Measurements from ENCODE around the gene KPNA3. TPM values are rescaled to one million over a fixed set of nuclear protein-coding genes. Genes with fewer than 3 reads are reported as not detected.
A peak's percentile ranks its signal among the peaks of the same experiment; 100 is the strongest.

KPNA3 gene, protein sequence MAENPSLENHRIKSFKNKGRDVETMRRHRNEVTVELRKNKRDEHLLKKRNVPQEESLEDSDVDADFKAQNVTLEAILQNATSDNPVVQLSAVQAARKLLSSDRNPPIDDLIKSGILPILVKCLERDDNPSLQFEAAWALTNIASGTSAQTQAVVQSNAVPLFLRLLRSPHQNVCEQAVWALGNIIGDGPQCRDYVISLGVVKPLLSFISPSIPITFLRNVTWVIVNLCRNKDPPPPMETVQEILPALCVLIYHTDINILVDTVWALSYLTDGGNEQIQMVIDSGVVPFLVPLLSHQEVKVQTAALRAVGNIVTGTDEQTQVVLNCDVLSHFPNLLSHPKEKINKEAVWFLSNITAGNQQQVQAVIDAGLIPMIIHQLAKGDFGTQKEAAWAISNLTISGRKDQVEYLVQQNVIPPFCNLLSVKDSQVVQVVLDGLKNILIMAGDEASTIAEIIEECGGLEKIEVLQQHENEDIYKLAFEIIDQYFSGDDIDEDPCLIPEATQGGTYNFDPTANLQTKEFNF
- 48.7 and 49.7 TPM in 2 replicates for total RNA-seq (2021)
- long read RNA-seq, full-length matches to known transcripts = 337 of 370 reads
- long read RNA-seq, partial matches to known transcripts = 11 of 370 reads
- long read RNA-seq, other reads (novel, unspliced or antisense) = 22 of 370 reads

- Histone ChIP-seq H2AFZ (ENCODE audit: low read length) (peak within 1 kb of the TSS; percentile 67), H3K14ac (ENCODE audit: insufficient read depth, low read length) (peak within 1 kb of the TSS; percentile 79), H3K18ac (ENCODE audit: insufficient read length, low read depth, low read length) (peak within 1 kb of the TSS; percentile 64), H3K4me2 (ENCODE audit: insufficient read depth, insufficient read length, low read length) (peak within 1 kb of the TSS; percentile 95), H2BK120ac (ENCODE audit: low read depth, low read length, poor library complexity, severe bottlenecking) (no peak within 1 kb of the TSS), H3K4ac (ENCODE audit: low read depth, low read length) (no peak within 1 kb of the TSS), H2BK12ac (ENCODE audit: insufficient read length, low read depth, low read length) (no peak within 1 kb of the TSS), H3K27me3 (ENCODE audit: insufficient read depth, low read length) (no peaks in the 10 kb centered on the region), H3K23me2 (ENCODE audit: insufficient read length, low read depth, low read length, poor library complexity, severe bottlenecking) (peaks cover 11% of the 10 kb centered on the region), H3K79me2 (ENCODE audit: insufficient read depth, low read length) (peaks cover 16% of the 10 kb centered on the region; the same call in 1 of the 2 replicates), H3K79me1 (ENCODE audit: insufficient read depth, low read depth, low read length, poor library complexity, severe bottlenecking) (no peaks in the 10 kb centered on the region), H2AK5ac (ENCODE audit: insufficient read length, low read length) (no peak within 1 kb of the TSS), H4K91ac (ENCODE audit: insufficient read length, low read depth, low read length) (no peak within 1 kb of the TSS), H2BK15ac (ENCODE audit: low read depth, low read length) (no peak within 1 kb of the TSS), H3K23ac (ENCODE audit: insufficient read length, low read depth, low read length) (no peak within 1 kb of the TSS), H3T11ph (ENCODE audit: low read length) (no peak within 1 kb of the TSS), H2BK20ac (ENCODE audit: low read depth, low read length, poor library complexity, severe bottlenecking) (no peak within 1 kb of the TSS), H4K8ac (replicated peaks; ENCODE audit: insufficient read length, low read depth, low read length) (no peak within 1 kb of the TSS), H3K56ac (ENCODE audit: insufficient read length, low read depth, low read length) (no peak within 1 kb of the TSS), H3K9ac (ENCODE audit: extremely low read depth, insufficient read length, low read length) (peak within 1 kb of the TSS; percentile 69), H3K9me3 (ENCODE audit: control insufficient read depth, low read depth, low read length) (no peaks in the 10 kb centered on the region), H3K27ac (ENCODE audit: insufficient read length, low read depth, low read length) (no peak within 1 kb of the TSS), H4K20me1 (ENCODE audit: control insufficient read depth, insufficient read depth, insufficient read length) (no peaks in the 10 kb centered on the region), H4K5ac (ENCODE audit: insufficient read length, low read depth, low read length) (no peak within 1 kb of the TSS), H2BK5ac (ENCODE audit: insufficient read length, low read length) (no peak within 1 kb of the TSS), H3K4me1 (ENCODE audit: insufficient read depth, low read length) (no peaks in the 10 kb centered on the region)
- no CpG with 5 or more reads among the region's 71 CpGs for WGBS (ENCODE audit: extremely low coverage, insufficient read length, low lambda C conversion rate)
- peaks cover 4% of the 10 kb centered on the region; the same call in 1 of the 2 replicates for H3K27me3 Mint-ChIP-seq (ENCODE audit: low read depth)
- TF ChIP-seq, protein P1, sequence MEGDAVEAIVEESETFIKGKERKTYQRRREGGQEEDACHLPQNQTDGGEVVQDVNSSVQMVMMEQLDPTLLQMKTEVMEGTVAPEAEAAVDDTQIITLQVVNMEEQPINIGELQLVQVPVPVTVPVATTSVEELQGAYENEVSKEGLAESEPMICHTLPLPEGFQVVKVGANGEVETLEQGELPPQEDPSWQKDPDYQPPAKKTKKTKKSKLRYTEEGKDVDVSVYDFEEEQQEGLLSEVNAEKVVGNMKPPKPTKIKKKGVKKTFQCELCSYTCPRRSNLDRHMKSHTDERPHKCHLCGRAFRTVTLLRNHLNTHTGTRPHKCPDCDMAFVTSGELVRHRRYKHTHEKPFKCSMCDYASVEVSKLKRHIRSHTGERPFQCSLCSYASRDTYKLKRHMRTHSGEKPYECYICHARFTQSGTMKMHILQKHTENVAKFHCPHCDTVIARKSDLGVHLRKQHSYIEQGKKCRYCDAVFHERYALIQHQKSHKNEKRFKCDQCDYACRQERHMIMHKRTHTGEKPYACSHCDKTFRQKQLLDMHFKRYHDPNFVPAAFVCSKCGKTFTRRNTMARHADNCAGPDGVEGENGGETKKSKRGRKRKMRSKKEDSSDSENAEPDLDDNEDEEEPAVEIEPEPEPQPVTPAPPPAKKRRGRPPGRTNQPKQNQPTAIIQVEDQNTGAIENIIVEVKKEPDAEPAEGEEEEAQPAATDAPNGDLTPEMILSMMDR (conservative IDR thresholded peaks at IDR 0.05) = no peak; the same call in 2 of the 3 replicates
- peaks cover 0 to 5% (median 5%) of the 10 kb centered on the region in 3 experiments; a peak in 4 of 7 replicates for H3K36me3 Mint-ChIP-seq (ENCODE audit: insufficient read depth in 1 of 3, low read depth in 3 of 3)
- peak within 1 kb of the TSS; percentile 94 to 98 for H3K4me3 Mint-ChIP-seq
- H3K27ac Mint-ChIP-seq = peak within 1 kb of the TSS; percentile 96 to 99 (median 98)
- H3K9me3 Mint-ChIP-seq = peaks cover 0 to 2% of the 10 kb centered on the region in 2 experiments; a peak in 3 of 5 replicates
- DNase-seq = peak; percentile 96
- peaks cover 27 to 31% of the 10 kb centered on the region in 2 experiments for H3K4me1 Mint-ChIP-seq
Observed at GRCh38 chr13:49792550-49793324, at the start of gene KPNA3. TSS of gene KPNA3 (minus strand) at chr13:49792682. CDS start at chr13:49792506, 176 bp downstream.
